WI38 (cell line): ENCODE measurements around the gene PTPN7.

Experiments
- H3K4me3 ChIP-seq: 2 replicates; pipeline ENCODE4 v1.5.1; 2011; ENCODE audit warnings: low read depth, mild to moderate bottlenecking, control low read depth, low read length
- TF ChIP-seq, protein P1 (sequence below): IDR thresholded peaks from 2 replicates; pipeline ENCODE4 v1.5.1; 2012; ENCODE audit warnings: low read depth, mild to moderate bottlenecking, control low read depth, low read length

Gene PTPN7

DNA sequence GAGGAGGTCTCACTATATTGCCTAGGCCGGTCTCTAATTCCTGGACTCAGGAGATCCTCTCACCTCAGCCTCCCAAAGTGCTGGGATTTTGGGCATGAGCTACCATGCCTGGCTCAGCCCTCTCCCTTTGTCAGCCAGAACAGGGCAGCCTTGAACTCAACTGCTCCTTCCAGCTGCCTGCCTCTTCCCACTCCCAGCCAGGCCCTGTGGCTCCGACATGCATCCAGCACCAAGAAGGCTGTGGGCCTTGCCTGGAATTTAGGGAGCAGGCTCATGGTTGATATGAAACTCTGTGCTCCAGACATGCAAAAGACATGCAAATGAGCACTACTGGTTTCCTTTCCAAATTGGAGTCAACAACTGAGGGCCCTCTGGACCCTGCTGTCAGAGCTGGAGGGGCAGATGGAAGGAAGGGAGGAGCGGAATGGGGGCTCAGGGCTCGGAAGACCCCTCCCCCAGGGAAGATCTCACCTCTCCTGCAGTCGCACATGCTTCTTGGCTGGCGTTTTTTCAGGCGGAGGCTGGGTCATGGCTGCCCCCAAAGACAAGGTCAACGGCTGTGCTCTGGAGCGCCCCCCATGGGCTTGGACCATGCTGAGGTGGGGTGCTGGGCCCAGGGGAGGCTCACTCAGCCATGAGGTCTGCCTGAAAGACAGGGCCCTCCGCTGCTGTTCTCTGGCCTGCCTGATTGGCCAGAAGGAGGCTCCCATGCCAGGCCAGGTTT lies 1.4 kb downstream of the PTPN7 start:
- no peak overlapping the region for H3K4me3 ChIP-seq
- TF ChIP-seq, protein P1, sequence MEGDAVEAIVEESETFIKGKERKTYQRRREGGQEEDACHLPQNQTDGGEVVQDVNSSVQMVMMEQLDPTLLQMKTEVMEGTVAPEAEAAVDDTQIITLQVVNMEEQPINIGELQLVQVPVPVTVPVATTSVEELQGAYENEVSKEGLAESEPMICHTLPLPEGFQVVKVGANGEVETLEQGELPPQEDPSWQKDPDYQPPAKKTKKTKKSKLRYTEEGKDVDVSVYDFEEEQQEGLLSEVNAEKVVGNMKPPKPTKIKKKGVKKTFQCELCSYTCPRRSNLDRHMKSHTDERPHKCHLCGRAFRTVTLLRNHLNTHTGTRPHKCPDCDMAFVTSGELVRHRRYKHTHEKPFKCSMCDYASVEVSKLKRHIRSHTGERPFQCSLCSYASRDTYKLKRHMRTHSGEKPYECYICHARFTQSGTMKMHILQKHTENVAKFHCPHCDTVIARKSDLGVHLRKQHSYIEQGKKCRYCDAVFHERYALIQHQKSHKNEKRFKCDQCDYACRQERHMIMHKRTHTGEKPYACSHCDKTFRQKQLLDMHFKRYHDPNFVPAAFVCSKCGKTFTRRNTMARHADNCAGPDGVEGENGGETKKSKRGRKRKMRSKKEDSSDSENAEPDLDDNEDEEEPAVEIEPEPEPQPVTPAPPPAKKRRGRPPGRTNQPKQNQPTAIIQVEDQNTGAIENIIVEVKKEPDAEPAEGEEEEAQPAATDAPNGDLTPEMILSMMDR, result no peak

DNA sequence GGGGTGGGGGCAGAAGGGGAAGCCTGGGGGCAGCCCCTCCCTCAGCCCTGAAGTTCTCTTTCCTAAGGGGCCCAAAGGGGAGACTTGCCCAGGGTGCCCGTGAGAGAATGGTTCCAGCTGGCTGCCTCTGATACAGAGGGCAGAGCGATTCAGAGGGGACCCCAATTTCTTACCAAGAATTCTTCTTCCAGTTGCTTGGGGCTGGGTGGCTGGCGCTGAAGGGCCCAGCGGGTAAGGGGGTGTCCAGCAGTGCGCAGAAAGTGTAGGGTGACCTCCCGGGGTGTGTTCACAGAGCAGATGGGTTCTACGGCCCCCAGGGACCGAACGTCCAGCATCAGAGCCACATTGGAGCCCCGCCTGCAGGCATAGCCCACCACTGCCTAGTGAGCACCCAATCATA lies 2.5 kb downstream of the PTPN7 start:
- no peak overlapping the region for H3K4me3 ChIP-seq

DNA sequence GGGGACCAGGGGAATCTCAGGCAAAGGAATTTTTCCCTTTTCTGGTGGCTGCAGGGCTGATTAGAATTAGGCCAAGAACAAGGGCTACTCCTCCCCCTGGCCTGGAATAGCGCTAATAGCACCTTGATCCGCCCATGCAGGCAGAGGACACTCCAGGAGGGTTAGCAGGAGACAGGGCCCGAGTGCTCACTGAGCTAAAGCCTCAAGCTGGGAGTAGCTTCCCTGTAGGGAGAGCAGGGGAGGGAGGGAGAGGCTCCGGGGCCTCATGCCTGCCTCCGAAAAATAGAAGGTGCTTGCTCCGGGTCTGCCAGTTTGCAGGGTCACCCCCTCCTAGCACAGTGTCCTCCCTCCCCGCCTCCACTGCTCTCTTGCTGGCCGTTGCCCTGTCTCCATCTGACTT lies 3.8 kb downstream of the PTPN7 start:
- TF ChIP-seq, protein P1, result no peak
- no peak overlapping the region for H3K4me3 ChIP-seq

More for the DNA sequence above, 2.5 kb downstream of the PTPN7 start:
- TF ChIP-seq, protein P1, result no peak

DNA sequence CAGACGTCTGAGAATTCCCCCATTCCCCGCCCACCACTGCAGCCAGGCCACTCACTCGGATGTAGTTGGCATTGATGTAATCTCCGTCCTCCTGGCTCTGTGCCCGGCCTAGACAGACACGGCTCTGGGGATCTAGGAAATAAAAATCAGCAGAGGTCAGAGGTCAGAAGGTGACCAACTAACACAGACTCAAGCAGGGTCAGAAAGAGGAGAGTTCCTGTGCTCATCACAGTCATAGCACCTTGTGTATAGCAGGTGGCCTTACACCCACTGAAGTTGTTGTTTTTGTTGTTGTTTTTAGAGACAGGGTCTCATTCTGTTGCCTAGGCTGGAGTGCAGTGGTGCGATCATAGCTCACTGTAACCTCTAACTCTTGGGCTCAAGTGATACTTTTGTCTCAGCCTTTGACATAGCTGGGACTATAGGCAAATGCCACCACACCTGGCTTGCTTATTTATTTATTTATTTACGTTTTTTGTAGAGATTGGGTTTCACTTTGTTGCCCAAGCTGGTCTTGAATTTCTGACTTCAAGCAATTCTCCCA lies 4.9 kb downstream of the PTPN7 start:
- TF ChIP-seq, protein P1, result no peak
- no peak overlapping the region for H3K4me3 ChIP-seq

DNA sequence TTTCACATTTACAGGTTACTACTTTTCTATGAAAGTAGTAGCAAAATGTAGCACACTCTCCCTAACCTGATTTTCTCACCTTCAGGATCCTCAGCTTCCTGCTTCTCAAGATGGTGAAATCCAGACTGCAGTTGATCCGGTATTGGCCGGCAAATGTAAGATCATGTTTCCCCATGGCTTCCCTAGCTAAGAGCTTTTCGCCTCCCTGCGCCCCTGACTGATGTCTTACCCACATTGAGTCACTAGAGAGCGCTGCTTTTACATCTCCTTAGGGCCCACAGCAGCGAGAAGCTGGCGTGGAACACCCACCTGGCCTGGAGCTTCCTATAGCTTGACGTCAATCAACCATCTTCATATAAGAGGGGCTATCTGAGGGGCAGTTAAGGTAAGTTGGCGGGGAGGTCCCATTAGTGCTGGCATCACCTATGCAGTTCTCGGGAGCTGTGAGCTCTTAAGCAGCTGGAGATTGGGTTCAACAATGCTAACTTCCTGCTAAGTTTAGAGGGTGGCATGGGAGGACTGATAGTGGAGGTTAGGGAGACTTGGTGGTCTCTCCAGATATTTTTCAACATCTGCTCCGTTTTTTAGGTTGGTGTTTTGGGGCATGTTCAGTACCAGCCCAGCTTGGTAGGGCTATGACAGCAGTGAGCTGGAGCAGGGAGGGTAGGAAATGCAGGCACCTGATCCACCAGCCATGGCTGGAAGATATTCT lies 5.5 kb downstream of the PTPN7 start:
- TF ChIP-seq, protein P1, result peak; percentile 32; the same call in 1 of the 2 replicates
- H3K4me3 ChIP-seq, result no peak overlapping the region

DNA sequence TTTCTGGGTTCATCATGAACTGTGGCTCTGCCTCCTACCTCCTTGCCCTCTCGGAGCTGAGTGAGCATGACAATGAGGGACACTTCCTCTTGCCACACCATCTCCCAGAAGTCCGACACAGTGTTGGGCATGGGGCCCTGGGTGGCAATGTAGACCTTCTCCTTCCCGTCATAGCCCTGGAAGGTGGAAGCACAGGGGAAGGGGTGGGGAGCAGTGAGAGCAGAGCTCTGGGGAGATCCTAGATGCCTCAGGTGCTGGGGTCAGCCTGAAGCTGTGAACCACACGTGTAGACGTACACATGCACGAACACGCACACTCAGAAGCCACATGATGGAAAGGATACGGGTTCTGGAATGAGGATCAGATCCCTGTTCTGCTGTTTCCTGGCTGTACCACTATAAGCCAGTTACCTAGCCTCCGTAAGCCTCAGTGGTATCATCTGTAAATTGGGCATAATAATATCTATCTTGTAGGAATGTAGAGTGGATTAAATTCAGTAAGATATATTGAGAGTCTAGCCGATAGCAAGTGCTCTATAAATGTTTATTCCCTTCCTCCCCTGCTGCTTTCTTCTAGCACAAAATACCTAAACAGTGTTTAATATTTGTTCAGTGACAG lies 6.1 kb downstream of the PTPN7 start:
- TF ChIP-seq, protein P1, result no peak
- H3K4me3 ChIP-seq, result no peak overlapping the region
